K562 (cell line): ENCODE results near the gene GRAMD2A. TPM values are rescaled to one million over a fixed set of nuclear protein-coding genes. Genes with fewer than 3 reads are reported as not detected.

ENCODE experiments used
- ARNT ChIP-seq, 2 experiments: fragments of 450-650 bp; IDR thresholded peaks; 2 replicates each; pipeline ENCODE4 v1.6.1; 2016; ENCODE audit warnings: mild to moderate bottlenecking in 1 of 2
- CREM ChIP-seq: IDR thresholded peaks from 2 replicates; pipeline ENCODE4 v1.6.1; 2014; ENCODE audit warnings: antibody characterized with exemption, low read depth
- NCOA6 ChIP-seq: fragments of 450-650 bp; IDR thresholded peaks from 2 replicates; pipeline ENCODE4 v1.6.1; 2017; ENCODE audit warnings: mild to moderate bottlenecking
- POLR2AphosphoS2 ChIP-seq: IDR thresholded peaks from 2 replicates; pipeline ENCODE4 v1.6.1; 2012; ENCODE audit warnings: low read length, improper control_type of control experiment
- POLR3A ChIP-seq: IDR thresholded peaks from 2 replicates; pipeline ENCODE4 v1.6.1; 2011; ENCODE audit warnings: borderline replicate concordance, mild to moderate bottlenecking, moderate library complexity; ENCODE audit not compliant: insufficient read length, insufficient read depth; ENCODE audit errors: extremely low read depth
- RAD21 ChIP-seq, 2 experiments: fragments of 250-450 bp in 1 of 2; fragments of 450-650 bp in 1 of 2; sonication (Bioruptor Pico) in 1 of 2; formaldehyde crosslinking in 1 of 2; IDR thresholded peaks in 1 of 2; conservative IDR thresholded peaks in 1 of 2; 2 replicates each; pipeline versions ENCODE4 v1.4.0 to v1.8.0; 2020 to 2022; ENCODE audit warnings: mild to moderate bottlenecking in 2 of 2, moderate library complexity in 1 of 2
- SP2 ChIP-seq: IDR thresholded peaks from 2 replicates; pipeline ENCODE4 v1.6.1; 2011; ENCODE audit warnings: mild to moderate bottlenecking, low read depth, low read length, moderate library complexity; ENCODE audit not compliant: poor library complexity, severe bottlenecking; ENCODE audit errors: extremely low read depth
- SPI1 ChIP-seq: IDR thresholded peaks from 2 replicates; pipeline ENCODE4 v1.6.1; 2011; ENCODE audit warnings: low read depth, low read length, control low read depth, borderline replicate concordance
- STAG1 ChIP-seq: sonication (generic); formaldehyde crosslinking; IDR thresholded peaks from 2 replicates; pipeline ENCODE4 v1.5.0; 2020; ENCODE audit warnings: missing genetic modification reagents, borderline replicate concordance
- STAT5A ChIP-seq: IDR thresholded peaks from 2 replicates; pipeline ENCODE4 v1.6.1; 2012; ENCODE audit warnings: low read length, inconsistent platforms, borderline replicate concordance
- ZBTB26 ChIP-seq: fragments of 450-650 bp; formaldehyde crosslinking; IDR thresholded peaks from 2 replicates; pipeline ENCODE4 v1.4.0; 2022; ENCODE audit warnings: missing genetic modification characterization
- ZFP36 ChIP-seq: fragments of 150-350 bp; IDR thresholded peaks from 2 replicates; pipeline ENCODE4 v1.6.1; 2018; ENCODE audit warnings: low read length, low read depth; ENCODE audit not compliant: partially characterized antibody
- ZHX1 ChIP-seq: fragments of 150-350 bp; conservative IDR thresholded peaks from 2 replicates; pipeline ENCODE4 v1.6.1; 2014; ENCODE audit warnings: low read length
- ZNF175 ChIP-seq: fragments of 200-800 bp; sonication (Bioruptor generic); IDR thresholded peaks from 2 replicates; pipeline ENCODE4 v1.6.1; 2016; ENCODE audit warnings: low read depth, mild to moderate bottlenecking, missing genetic modification characterization, missing compliant biosample characterization
- ZNF217 ChIP-seq: sonication (generic); formaldehyde crosslinking; IDR thresholded peaks from 2 replicates; pipeline ENCODE4 v1.8.0; 2022; ENCODE audit warnings: mild to moderate bottlenecking, missing genetic modification reagents
- ZNF436 ChIP-seq: fragments of 250-450, 450-650 bp; sonication (Bioruptor Pico); formaldehyde crosslinking; IDR thresholded peaks from 2 replicates; pipeline ENCODE4 v1.7.0; 2020; ENCODE audit warnings: mild to moderate bottlenecking
- polyA plus RNA-seq, 8 experiments: library from polyadenylated mRNA; depleted of rRNA in 4 of 8; stranded (reverse) in 5 of 8; unstranded in 3 of 8; fragments of >200 nt; fragmentation: Nextera tagmentation in 2 of 8; fragmentation: Illumina TruSeq in 1 of 8; extraction: Ambion mirVana in 2 of 8; extraction: Trizol in 1 of 8; gene quantifications; 2 replicates each; pipeline versions ENCODE4 v1.2.1 to v1.2.3, GENCODE V29; 2011 to 2014; ENCODE audit warnings: inconsistent platforms in 1 of 8, missing spikeins in 1 of 8
- total RNA-seq, 7 experiments: library from RNA; depleted of rRNA in 6 of 7; stranded (reverse); fragments of >200 nt in 6 of 7; fragmentation: Illumina TruSeq in 2 of 7; extraction: Trizol in 2 of 7; gene quantifications; 2 replicates each; pipeline versions ENCODE4 v1.2.1 to v1.2.3, GENCODE V29; 2011 to 2021; ENCODE audit warnings: low replicate concordance in 1 of 7
- TF ChIP-seq, protein P1 (sequence below): sonication (generic); formaldehyde crosslinking; IDR thresholded peaks from 2 replicates; pipeline ENCODE4 v1.8.1; 2023; ENCODE audit warnings: mild to moderate bottlenecking, missing genetic modification reagents
- TF ChIP-seq, protein P2 (sequence below): fragments of 450-650 bp; IDR thresholded peaks from 2 replicates; pipeline ENCODE4 v1.6.1; 2016

GRAMD2A gene
- total and polyA plus RNA-seq, 9 of the 15 experiments (the other 6 are each of a cell fraction or from before 2014, with no cell fraction given) = 0.08 to 0.22 TPM; not detected in 7

GRCh38 chr15:72155635-72156616 is 41.7 kb downstream of the GRAMD2A start (continued):
- TF ChIP-seq ZHX1 (no peak), NCOA6 (no peak), ZNF217 (CRISPR knock-in tag) (no peak), CREM (peak; percentile 45), STAT5A (no peak), STAG1 (CRISPR knock-in tag) (peak; percentile 14; the same call in 1 of the 2 replicates), SP2 (no peak), ZBTB26 (CRISPR knock-in tag) (no peak), ZNF175 (CRISPR knock-in tag) (no peak), ZFP36 (peak; percentile 34), ZNF436 (CRISPR knock-in tag) (no peak), RAD21 (CRISPR knock-in tag; conservative IDR thresholded peaks at IDR 0.05 in 1 of 2, IDR thresholded peaks at IDR 0.05 in 1 of 2) (peak; percentile 82 to 96), ARNT (IDR thresholded peaks at IDR 0.05) (no peak), SPI1 (peak; percentile 74; the same call in 1 of the 2 replicates), POLR3A (no peak), POLR2AphosphoS2 (no peak)
- TF ChIP-seq, protein P1, sequence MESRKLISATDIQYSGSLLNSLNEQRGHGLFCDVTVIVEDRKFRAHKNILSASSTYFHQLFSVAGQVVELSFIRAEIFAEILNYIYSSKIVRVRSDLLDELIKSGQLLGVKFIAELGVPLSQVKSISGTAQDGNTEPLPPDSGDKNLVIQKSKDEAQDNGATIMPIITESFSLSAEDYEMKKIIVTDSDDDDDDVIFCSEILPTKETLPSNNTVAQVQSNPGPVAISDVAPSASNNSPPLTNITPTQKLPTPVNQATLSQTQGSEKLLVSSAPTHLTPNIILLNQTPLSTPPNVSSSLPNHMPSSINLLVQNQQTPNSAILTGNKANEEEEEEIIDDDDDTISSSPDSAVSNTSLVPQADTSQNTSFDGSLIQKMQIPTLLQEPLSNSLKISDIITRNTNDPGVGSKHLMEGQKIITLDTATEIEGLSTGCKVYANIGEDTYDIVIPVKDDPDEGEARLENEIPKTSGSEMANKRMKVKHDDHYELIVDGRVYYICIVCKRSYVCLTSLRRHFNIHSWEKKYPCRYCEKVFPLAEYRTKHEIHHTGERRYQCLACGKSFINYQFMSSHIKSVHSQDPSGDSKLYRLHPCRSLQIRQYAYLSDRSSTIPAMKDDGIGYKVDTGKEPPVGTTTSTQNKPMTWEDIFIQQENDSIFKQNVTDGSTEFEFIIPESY (CRISPR knock-in tag) = no peak
- TF ChIP-seq, protein P2, sequence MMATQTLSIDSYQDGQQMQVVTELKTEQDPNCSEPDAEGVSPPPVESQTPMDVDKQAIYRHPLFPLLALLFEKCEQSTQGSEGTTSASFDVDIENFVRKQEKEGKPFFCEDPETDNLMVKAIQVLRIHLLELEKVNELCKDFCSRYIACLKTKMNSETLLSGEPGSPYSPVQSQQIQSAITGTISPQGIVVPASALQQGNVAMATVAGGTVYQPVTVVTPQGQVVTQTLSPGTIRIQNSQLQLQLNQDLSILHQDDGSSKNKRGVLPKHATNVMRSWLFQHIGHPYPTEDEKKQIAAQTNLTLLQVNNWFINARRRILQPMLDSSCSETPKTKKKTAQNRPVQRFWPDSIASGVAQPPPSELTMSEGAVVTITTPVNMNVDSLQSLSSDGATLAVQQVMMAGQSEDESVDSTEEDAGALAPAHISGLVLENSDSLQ = no peak
